GM23248 (cell line): ENCODE results near the gene SH3RF1.
"Not testable (repeated sequence)": the region's sequence is repeated elsewhere in the genome, so short reads cannot be mapped to it uniquely, and the experiment has no call there.

Experiments
- EZH2 ChIP-seq: fragments of 200-600 bp; sonication (generic); IDR thresholded peaks from 2 replicates; pipeline ENCODE4 v1.6.1; 2018; ENCODE audit warnings: antibody characterized with exemption, mild to moderate bottlenecking; ENCODE audit not compliant: insufficient read depth, poor library complexity, severe bottlenecking
- EZH2phosphoT487 ChIP-seq: fragments of 200-600 bp; sonication (generic); IDR thresholded peaks from 2 replicates; pipeline ENCODE4 v1.6.1; 2018; ENCODE audit warnings: antibody characterized with exemption, moderate library complexity, mild to moderate bottlenecking, low read depth; ENCODE audit not compliant: insufficient read depth

GRCh38 chr4:169277838-169278237 is 7.1 kb upstream of the SH3RF1 start:
- TF ChIP-seq EZH2, EZH2phosphoT487: not testable (repeated sequence)
